HG03378 (cell line): Measurements from ENCODE around the gene GMPR2.

ENCODE experiments used
- ATAC-seq: cut with Tn5 transposase; IDR thresholded peaks from one replicate; pipeline ENCODE4 v1.9.1; 2021; ENCODE audit warnings: mild to moderate bottlenecking, moderate library complexity; ENCODE audit not compliant: unreplicated experiment

The GMPR2 gene

GRCh38 chr14:24232645-24233537 lies at the start of gene GMPR2:
Gene GMPR2, plus strand, starts transcription at chr14:24232929. Its CDS starts 325 bp downstream, at chr14:24233254.
- peak; percentile 43 for ATAC-seq

GRCh38 chr14:24183014-24183481 lies 49.7 kb upstream of the GMPR2 start:
- ATAC-seq: no peak

GRCh38 chr14:24184104-24184970 lies 48.4 kb upstream of the GMPR2 start:
- no peak for ATAC-seq

GRCh38 chr14:24185026-24185425 lies 47.7 kb upstream of the GMPR2 start:
- no peak for ATAC-seq

- ATAC-seq: no peak
Observed at GRCh38 chr14:24185741-24186140, 47.0 kb upstream of the GMPR2 start.

- no peak for ATAC-seq
Observed at GRCh38 chr14:24186831-24187538, 45.7 kb upstream of the GMPR2 start.

GRCh38 chr14:24187539-24187915 lies 45.2 kb upstream of the GMPR2 start:
- ATAC-seq: no peak

- ATAC-seq: peak; percentile 82
Observed at GRCh38 chr14:24188251-24189058, 44.3 kb upstream of the GMPR2 start, which contains the start of gene IPO4. Gene IPO4, minus strand, starts transcription at chr14:24188816. Its CDS starts 29 bp downstream, at chr14:24188787.

- no peak for ATAC-seq
Observed at GRCh38 chr14:24189059-24189375, 43.7 kb upstream of the GMPR2 start.

- ATAC-seq: no peak
Observed at GRCh38 chr14:24189460-24189859, 43.3 kb upstream of the GMPR2 start.

GRCh38 chr14:24190416-24190815 lies 42.3 kb upstream of the GMPR2 start:
- no peak for ATAC-seq

- ATAC-seq: no peak
Observed at GRCh38 chr14:24192933-24193332, 39.8 kb upstream of the GMPR2 start.

GRCh38 chr14:24194186-24194872 lies 38.4 kb upstream of the GMPR2 start:
- ATAC-seq: no peak

- ATAC-seq: no peak
Observed at GRCh38 chr14:24194873-24195185, 37.9 kb upstream of the GMPR2 start.

- ATAC-seq: peak; percentile 80
Observed at GRCh38 chr14:24195186-24196070, 37.3 kb upstream of the GMPR2 start, which contains the start of gene TM9SF1. Gene TM9SF1, minus strand, starts transcription at chr14:24195441. Its CDS starts 422 bp downstream, at chr14:24195019.

GRCh38 chr14:24196071-24197055 lies 36.4 kb upstream of the GMPR2 start:
- ATAC-seq: peak; percentile 20

- no peak for ATAC-seq
Observed at GRCh38 chr14:24197056-24197450, 35.7 kb upstream of the GMPR2 start.
